Keratinocyte (primary cell): ENCODE results near the gene DNMBP. TPM values are rescaled to one million over a fixed set of nuclear protein-coding genes. Genes with fewer than 3 reads are reported as not detected.

ENCODE experiments used
- DNase-seq: peaks from one replicate; pipeline ENCODE4 v3.0.0-alpha.2; 2011; ENCODE audit warnings: low read depth, missing footprints, low spot score
- FAIRE-seq: peaks from 2 replicates; lab custom pipeline; 2011; peaks lifted over from hg19 to GRCh38; lab: Jason Lieb, UNC
- H2AFZ ChIP-seq: 2 replicates; pipeline ENCODE4 v1.6.0; 2012; ENCODE audit warnings: low read length, control low read depth, inconsistent platforms; ENCODE audit not compliant: control insufficient read depth
- H3K27ac ChIP-seq: 2 replicates; pipeline ENCODE4 v1.5.1; 2011; ENCODE audit warnings: low read length; ENCODE audit not compliant: control insufficient read depth, insufficient read depth
- H3K27me3 ChIP-seq: 3 replicates; pipeline ENCODE4 v1.6.0; 2011; ENCODE audit warnings: low read length; ENCODE audit not compliant: control insufficient read depth, insufficient read depth; ENCODE audit errors: extremely low read depth
- H3K36me3 ChIP-seq, 2 experiments: 2 replicates in 1 of 2; 3 replicates in 1 of 2; pipeline ENCODE4 v1.5.1; 2011; ENCODE audit warnings: low read length in 2 of 2, mild to moderate bottlenecking in 1 of 2; ENCODE audit not compliant: control insufficient read depth in 2 of 2, insufficient read depth in 2 of 2; ENCODE audit errors: extremely low read depth in 1 of 2
- H3K4me1 ChIP-seq: 3 replicates; pipeline ENCODE4 v1.5.1; 2011; ENCODE audit warnings: low read length; ENCODE audit not compliant: control insufficient read depth, insufficient read depth; ENCODE audit errors: extremely low read depth
- H3K4me2 ChIP-seq: 3 replicates; pipeline ENCODE4 v1.6.0; 2011; ENCODE audit warnings: low read depth, low read length; ENCODE audit not compliant: control insufficient read depth, insufficient read depth; ENCODE audit errors: extremely low read depth
- H3K4me3 ChIP-seq, 3 experiments: fragments of 200-600 bp in 1 of 3; sonication (generic) in 1 of 3; 2 replicates in 2 of 3; 3 replicates in 1 of 3; pipeline ENCODE4 v1.5.1; 2011 to 2016; ENCODE audit warnings: low read length in 3 of 3, mild to moderate bottlenecking in 3 of 3, control low read depth in 2 of 3, inconsistent platforms in 1 of 3, low read depth in 1 of 3, mixed read lengths in 1 of 3, mixed run types in 1 of 3, moderate library complexity in 1 of 3; ENCODE audit not compliant: control insufficient read depth in 2 of 3, insufficient read depth in 2 of 3; ENCODE audit errors: extremely low read depth in 1 of 3
- H3K79me2 ChIP-seq: 2 replicates; pipeline ENCODE4 v1.6.0; 2012; ENCODE audit warnings: low read length; ENCODE audit not compliant: control insufficient read depth, insufficient read depth
- H3K9ac ChIP-seq: 3 replicates; pipeline ENCODE4 v1.6.0; 2011; ENCODE audit warnings: low read length; ENCODE audit not compliant: control insufficient read depth, insufficient read depth; ENCODE audit errors: extremely low read depth
- H3K9me1 ChIP-seq: 3 replicates; pipeline ENCODE4 v1.6.0; 2011; ENCODE audit warnings: low read length; ENCODE audit not compliant: control insufficient read depth, insufficient read depth; ENCODE audit errors: extremely low read depth
- H3K9me3 ChIP-seq: 2 replicates; pipeline ENCODE4 v1.5.1; 2012; ENCODE audit warnings: low read depth, low read length; ENCODE audit not compliant: control insufficient read depth
- H4K20me1 ChIP-seq: 3 replicates; pipeline ENCODE4 v1.6.0; 2011; ENCODE audit warnings: low read length; ENCODE audit not compliant: control insufficient read depth, insufficient read depth; ENCODE audit errors: extremely low read depth
- CTCF ChIP-seq, 3 experiments: IDR thresholded peaks in 1 of 3; conservative IDR thresholded peaks in 1 of 3; optimal IDR thresholded peaks in 1 of 3; 2 replicates in 2 of 3; 3 replicates in 1 of 3; pipeline versions ENCODE3 to v1.5.1; 2011; ENCODE audit warnings: low read length in 3 of 3, mild to moderate bottlenecking in 3 of 3, moderate library complexity in 2 of 3, control low read depth in 1 of 3, inconsistent platforms in 1 of 3; ENCODE audit not compliant: insufficient read depth in 2 of 3; ENCODE audit errors: extremely low read depth in 1 of 3
- EZH2 ChIP-seq: IDR thresholded peaks from one replicate; pipeline ENCODE4 v1.6.1; 2012; ENCODE audit warnings: inconsistent platforms, mild to moderate bottlenecking, low read length, moderate library complexity
- dilution Hi-C: fragments of 300-500 bp; cut with MboI; formaldehyde crosslinking; loops from one replicate; pipeline ENCODE4 v1.7.0; 2020; ENCODE audit warnings: low sequenced_read_pairs; ENCODE audit not compliant: extremely low pct_ligation_motif_present
- polyA plus RNA-seq, 5 experiments: library from polyadenylated mRNA; depleted of rRNA in 3 of 5; stranded (reverse) in 3 of 5; stranded (forward) in 1 of 5; unstranded in 1 of 5; fragments of >200 nt; gene quantifications; 1 replicate in 1 of 5; 2 replicates in 3 of 5; 3 replicates in 1 of 5; pipeline versions ENCODE4 v1.2.1 to v1.2.3, GENCODE V29; 2011 to 2012; ENCODE audit warnings: missing spikeins in 2 of 5, low read depth in 1 of 5, low replicate concordance in 1 of 5

DNMBP gene
- polyA plus RNA-seq, 1 donor (not counting 4 experiments of a cell fraction or from before 2014, with no cell fraction given): 15.8 TPM

GRCh38 chr10:99849536-99849935, 160.2 kb downstream of the DNMBP start:
- peaks cover 5% of the 10 kb centered on the region for H3K4me1 ChIP-seq
- peaks cover 0 to 5% of the 10 kb centered on the region in 2 experiments for H3K36me3 ChIP-seq
- no peak overlapping the region for H3K9ac ChIP-seq
- TF ChIP-seq CTCF (optimal IDR thresholded peaks at IDR 0.05 in 1 of 3, IDR thresholded peaks at IDR 0.05 in 1 of 3, conservative IDR thresholded peaks at IDR 0.05 in 1 of 3; ENCODE audit: extremely low read depth in 1 of 3, insufficient read depth in 2 of 3, low read length in 3 of 3) (no peak), EZH2 (no peak)
- DNase-seq: no peak
- H3K9me3 ChIP-seq: no peaks in the 10 kb centered on the region
- H3K9me1 ChIP-seq: no peaks in the 10 kb centered on the region
- no peaks in the 10 kb centered on the region for H3K79me2 ChIP-seq
- H3K4me3 ChIP-seq: no peak overlapping the region
- no peak overlapping the region for H3K27ac ChIP-seq
- H3K4me2 ChIP-seq: no peak overlapping the region
- H2AFZ ChIP-seq: no peak overlapping the region
- no peaks in the 10 kb centered on the region for H4K20me1 ChIP-seq
- H3K27me3 ChIP-seq: no peaks in the 10 kb centered on the region
- dilution Hi-C loops: no loop called here
- FAIRE-seq: no peak

- TF ChIP-seq EZH2: no peak
- TF ChIP-seq CTCF (optimal IDR thresholded peaks at IDR 0.05 in 1 of 3, IDR thresholded peaks at IDR 0.05 in 1 of 3, conservative IDR thresholded peaks at IDR 0.05 in 1 of 3; ENCODE audit: extremely low read depth in 1 of 3, insufficient read depth in 2 of 3, low read length in 3 of 3): no peak
- FAIRE-seq (no peak), DNase-seq (no peak)
- H3K9ac ChIP-seq: no peak overlapping the region
- dilution Hi-C loops: no loop called here
- H4K20me1 ChIP-seq: no peaks in the 10 kb centered on the region
- no peaks in the 10 kb centered on the region for H3K79me2 ChIP-seq
- H3K4me1 ChIP-seq: peaks cover 5% of the 10 kb centered on the region
- H2AFZ ChIP-seq: no peak overlapping the region
- H3K27ac ChIP-seq: no peak overlapping the region
- no peak overlapping the region for H3K4me2 ChIP-seq
- no peak overlapping the region for H3K4me3 ChIP-seq
- no peaks in the 10 kb centered on the region for H3K9me1 ChIP-seq
- H3K27me3 ChIP-seq: no peaks in the 10 kb centered on the region
- H3K9me3 ChIP-seq: no peaks in the 10 kb centered on the region
- H3K36me3 ChIP-seq: peaks cover 0 to 5% of the 10 kb centered on the region in 2 experiments
Observed at GRCh38 chr10:99849057-99849456, 160.7 kb downstream of the DNMBP start.
